Calu3 (cell line): ENCODE measurements around the gene SYPL1. TPM values are rescaled to one million over a fixed set of nuclear protein-coding genes. Genes with fewer than 3 reads are reported as not detected.

ENCODE experiments used
- BruUV-seq: library from RNA; stranded (reverse); fragments of 400-500 nt; replicated peaks from 2 replicates; lab custom pipeline; 2021; lab: Mats Ljungman, UMichigan
- CTCF ChIA-PET: fragments of 300-600 bp; sonication (Branson Sonifier 250); formaldehyde crosslinking; loops from one replicate; lab custom pipeline; 2022; ENCODE audit warnings: antibody characterized with exemption; lab: Charles Lee
- DNase-seq: peaks from one replicate; pipeline ENCODE4 v3.0.0; 2022
- H3K27ac Mint-ChIP-seq: one replicate; pipeline ENCODE4 v1.8.0; 2022; ENCODE audit warnings: mixed read lengths; ENCODE audit not compliant: unreplicated experiment
- H3K27me3 Mint-ChIP-seq: one replicate; pipeline ENCODE4 v1.8.0; 2022; ENCODE audit warnings: mixed read lengths; ENCODE audit not compliant: unreplicated experiment
- H3K36me3 Mint-ChIP-seq: one replicate; pipeline ENCODE4 v1.8.0; 2022; ENCODE audit warnings: mild to moderate bottlenecking, moderate library complexity, mixed read lengths; ENCODE audit not compliant: insufficient read depth, unreplicated experiment
- H3K4me1 Mint-ChIP-seq: one replicate; pipeline ENCODE4 v1.8.0; 2022; ENCODE audit warnings: mild to moderate bottlenecking, low read depth, mixed read lengths; ENCODE audit not compliant: unreplicated experiment
- H3K4me3 Mint-ChIP-seq: one replicate; pipeline ENCODE4 v1.8.0; 2022; ENCODE audit warnings: mild to moderate bottlenecking, low read depth, moderate library complexity, mixed read lengths; ENCODE audit not compliant: unreplicated experiment
- H3K9me3 Mint-ChIP-seq: one replicate; pipeline ENCODE4 v1.8.0; 2022; ENCODE audit warnings: low read depth, mixed read lengths; ENCODE audit not compliant: unreplicated experiment
- intact Hi-C: fragments of 100-400 bp; cut with micrococcal nuclease; formaldehyde crosslinking; loops from one replicate; pipeline ENCODE4 v1.10.0; 2022; ENCODE audit not compliant: unreplicated experiment
- total RNA-seq: library from RNA; stranded (reverse); gene quantifications from 2 replicates; pipeline ENCODE4 v1.2.3, GENCODE V29; 2022
- TF ChIP-seq, protein P1 (sequence below): fragments of 200-600 bp; IDR thresholded peaks from one replicate; pipeline ENCODE4 v1.8.0; 2022; ENCODE audit warnings: antibody characterized with exemption; ENCODE audit not compliant: unreplicated experiment

Gene SYPL1
- total RNA-seq, 1 experiment from 2014 or later = 88.3 TPM

DNA sequence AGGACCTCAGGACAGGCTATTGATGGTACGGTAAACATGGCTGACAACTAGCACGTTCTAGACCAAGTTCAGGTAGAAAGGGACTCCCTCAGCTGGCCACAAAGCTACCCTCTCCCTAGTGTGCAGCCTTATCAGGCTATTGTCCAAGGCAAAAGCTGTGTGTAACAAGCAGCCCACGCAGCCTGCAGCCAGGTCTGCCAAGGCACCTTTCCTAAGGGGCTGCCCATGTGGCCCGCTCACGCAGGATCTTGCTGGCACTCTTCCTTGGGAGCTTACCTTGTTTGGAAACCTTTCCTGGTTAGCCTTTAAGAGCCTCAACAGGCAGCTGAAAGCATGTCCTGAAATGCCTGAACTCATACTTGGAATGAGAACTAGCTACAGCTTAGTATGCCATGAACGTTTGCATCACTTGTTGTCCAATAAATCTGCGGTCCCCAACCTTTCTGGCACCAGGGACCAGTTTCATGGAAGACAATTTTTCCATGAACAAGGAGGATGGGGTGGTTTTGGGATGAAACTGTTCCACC is 51.7 kb downstream of the SYPL1 start:
- H3K4me3 Mint-ChIP-seq = no peak overlapping the region
- no TSS peak for BruUV-seq
- TF ChIP-seq, protein P1, sequence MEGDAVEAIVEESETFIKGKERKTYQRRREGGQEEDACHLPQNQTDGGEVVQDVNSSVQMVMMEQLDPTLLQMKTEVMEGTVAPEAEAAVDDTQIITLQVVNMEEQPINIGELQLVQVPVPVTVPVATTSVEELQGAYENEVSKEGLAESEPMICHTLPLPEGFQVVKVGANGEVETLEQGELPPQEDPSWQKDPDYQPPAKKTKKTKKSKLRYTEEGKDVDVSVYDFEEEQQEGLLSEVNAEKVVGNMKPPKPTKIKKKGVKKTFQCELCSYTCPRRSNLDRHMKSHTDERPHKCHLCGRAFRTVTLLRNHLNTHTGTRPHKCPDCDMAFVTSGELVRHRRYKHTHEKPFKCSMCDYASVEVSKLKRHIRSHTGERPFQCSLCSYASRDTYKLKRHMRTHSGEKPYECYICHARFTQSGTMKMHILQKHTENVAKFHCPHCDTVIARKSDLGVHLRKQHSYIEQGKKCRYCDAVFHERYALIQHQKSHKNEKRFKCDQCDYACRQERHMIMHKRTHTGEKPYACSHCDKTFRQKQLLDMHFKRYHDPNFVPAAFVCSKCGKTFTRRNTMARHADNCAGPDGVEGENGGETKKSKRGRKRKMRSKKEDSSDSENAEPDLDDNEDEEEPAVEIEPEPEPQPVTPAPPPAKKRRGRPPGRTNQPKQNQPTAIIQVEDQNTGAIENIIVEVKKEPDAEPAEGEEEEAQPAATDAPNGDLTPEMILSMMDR = no peak
- H3K27me3 Mint-ChIP-seq = no peaks in the 10 kb centered on the region
- H3K36me3 Mint-ChIP-seq = no peaks in the 10 kb centered on the region
- peaks cover 3% of the 10 kb centered on the region for H3K9me3 Mint-ChIP-seq
- intact Hi-C loops = no loop called here
- CTCF ChIA-PET = no interaction called here
- no peak overlapping the region for H3K27ac Mint-ChIP-seq
- DNase-seq = no peak
- H3K4me1 Mint-ChIP-seq = peaks cover 40% of the 10 kb centered on the region

DNA sequence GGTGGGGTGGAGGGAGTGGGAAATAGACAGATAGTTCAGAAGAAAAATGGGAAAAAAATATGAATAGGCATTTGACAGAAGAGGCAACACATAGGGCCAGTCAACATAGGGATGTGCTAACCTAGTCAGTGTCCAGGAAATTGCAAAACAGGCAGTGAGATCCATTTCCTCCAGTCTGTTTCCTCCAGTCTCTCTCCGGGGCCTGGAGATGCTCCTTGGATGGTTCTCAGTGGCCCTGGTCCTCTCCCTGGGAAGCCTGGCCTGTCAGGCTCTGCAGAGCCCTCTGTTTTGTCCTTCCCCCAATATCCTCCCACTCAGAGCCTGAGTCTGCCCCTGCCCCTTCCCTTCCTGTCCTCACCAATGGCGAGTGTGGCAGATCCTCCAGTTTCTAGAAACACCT is 52.6 kb downstream of the SYPL1 start:
- Mint-ChIP-seq H3K36me3 (no peaks in the 10 kb centered on the region), H3K9me3 (peaks cover 3% of the 10 kb centered on the region), H3K27ac (no peak overlapping the region), H3K4me1 (peaks cover 34% of the 10 kb centered on the region), H3K4me3 (no peak overlapping the region), H3K27me3 (peaks cover under 1% of the 10 kb centered on the region)
- CTCF ChIA-PET = interaction anchor here (1.6 to 1.9 kb wide), 2 partner anchors 13 to 94 kb away, joined by 8 to 13 read pairs; no protein-coding TSS in a partner anchor
- intact Hi-C loops = no loop called here
- no peak for DNase-seq
- TF ChIP-seq, protein P1 = no peak
- no TSS peak for BruUV-seq

DNA sequence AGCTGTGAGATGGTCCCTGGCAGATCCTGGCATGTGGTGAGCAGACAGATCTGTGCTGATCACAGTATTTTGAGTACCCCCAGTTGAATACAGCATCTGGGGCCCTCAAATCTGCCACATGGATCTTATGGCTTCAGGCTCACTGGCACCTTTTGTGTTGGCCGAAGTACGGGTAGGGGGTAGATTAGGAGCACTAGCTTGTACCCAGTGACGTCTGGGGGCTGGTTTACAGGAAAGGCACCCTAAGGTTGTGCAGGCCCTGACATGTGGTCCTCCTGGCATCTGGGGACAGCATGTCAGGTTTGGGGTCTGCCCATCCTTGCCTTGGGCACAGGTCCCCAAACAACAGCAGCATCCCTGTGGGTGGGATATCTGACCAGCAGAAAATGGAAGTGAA is 53.2 kb downstream of the SYPL1 start:
- Mint-ChIP-seq H3K4me3 (no peak overlapping the region), H3K9me3 (peaks cover 3% of the 10 kb centered on the region), H3K36me3 (no peaks in the 10 kb centered on the region), H3K27ac (no peak overlapping the region), H3K4me1 (peaks cover 34% of the 10 kb centered on the region), H3K27me3 (peaks cover 7% of the 10 kb centered on the region)
- CTCF ChIA-PET = interaction anchor here (1.6 to 1.9 kb wide), 2 partner anchors 13 to 95 kb away, joined by 8 to 13 read pairs; no protein-coding TSS in a partner anchor
- TF ChIP-seq, protein P1 = no peak
- no peak for DNase-seq
- no TSS peak for BruUV-seq
- intact Hi-C loops = no loop called here

DNA sequence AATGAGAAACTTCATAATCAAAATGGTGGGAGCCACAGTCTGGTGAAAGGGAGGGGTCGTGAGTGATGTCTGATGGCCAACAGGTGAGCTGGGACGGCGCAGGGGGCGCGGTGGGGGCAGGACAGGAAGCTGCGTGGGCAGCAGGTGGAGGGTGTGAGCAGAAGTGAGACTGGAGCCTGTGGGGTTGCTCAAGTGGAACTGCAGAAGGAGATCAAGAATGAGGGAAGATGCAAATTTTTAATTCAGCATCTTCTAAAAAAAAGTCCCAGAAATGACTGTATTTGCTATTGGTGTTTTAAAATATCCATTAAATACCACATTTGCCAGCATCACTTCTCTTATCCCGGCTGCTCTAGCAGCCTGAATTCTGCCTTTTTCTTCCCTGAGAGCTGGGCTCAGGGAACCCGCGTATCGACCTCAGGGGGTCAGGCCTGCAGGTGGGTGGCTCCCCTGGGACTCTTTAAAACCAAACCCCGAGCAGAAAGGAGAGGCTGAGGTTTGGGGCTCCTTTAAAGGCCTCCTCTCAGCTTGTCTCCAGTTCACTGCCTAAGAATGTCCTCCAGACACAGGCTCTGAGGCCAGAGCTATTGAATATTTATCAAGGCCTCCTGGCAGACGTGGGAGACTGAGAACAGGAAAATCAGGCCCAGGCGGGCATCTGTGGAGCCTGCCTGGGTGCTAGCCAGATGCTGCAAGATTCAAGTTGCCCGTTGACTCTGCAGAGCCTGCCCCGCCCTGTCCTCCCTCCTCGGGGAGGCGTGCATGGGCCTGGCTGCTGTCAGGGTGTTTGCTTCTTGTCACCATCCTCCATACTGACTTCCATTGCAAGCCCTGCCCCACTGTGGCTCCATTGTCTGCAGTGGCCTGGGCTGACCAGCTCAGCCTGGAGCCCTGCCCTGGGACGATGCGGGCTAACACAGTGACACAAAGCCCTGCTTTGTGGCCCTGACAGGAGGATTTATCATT is 53.9 kb downstream of the SYPL1 start:
- peak; percentile 69 for DNase-seq
- TF ChIP-seq, protein P1 = no peak
- no TSS peak for BruUV-seq
- Mint-ChIP-seq H3K4me1 (peaks cover 31% of the 10 kb centered on the region), H3K36me3 (no peaks in the 10 kb centered on the region), H3K9me3 (peaks cover 3% of the 10 kb centered on the region), H3K4me3 (no peak overlapping the region), H3K27ac (no peak overlapping the region), H3K27me3 (peaks cover 13% of the 10 kb centered on the region)
- intact Hi-C loops = loop anchor here (1.0 kb wide), 1 partner anchor 96 kb away; no protein-coding TSS in a partner anchor
- CTCF ChIA-PET = interaction anchor here (1.6 to 1.9 kb wide), 2 partner anchors 14 to 96 kb away, joined by 8 to 13 read pairs; no protein-coding TSS in a partner anchor
